DMS114 treated with DMSO at 0.1 percent for 48 hours (cell line): ENCODE data around the gene BRIP1.
"Not testable (repeated sequence)": the region's sequence is repeated elsewhere in the genome, so short reads cannot be mapped to it uniquely, and the experiment has no call there.

Experiments used
- DNase-seq: peaks from one replicate; lab custom pipeline; 2025; ENCODE audit not compliant: unreplicated experiment; lab: John Stamatoyannopoulos, UW

BRIP1 gene

GRCh38 chr17:61733021-61733420 is 130.3 kb downstream of the BRIP1 start:
- DNase-seq = no peak

GRCh38 chr17:61732169-61732568 is 131.2 kb downstream of the BRIP1 start:
- DNase-seq = no peak

- no peak for DNase-seq
These were observed 132.0 kb downstream of the BRIP1 start for GRCh38 chr17:61731330-61731729.

GRCh38 chr17:61729690-61730268 is 133.5 kb downstream of the BRIP1 start:
- no peak for DNase-seq

- no peak for DNase-seq
These were observed 135.0 kb downstream of the BRIP1 start for GRCh38 chr17:61728297-61728836.

GRCh38 chr17:61727798-61728197 is 135.5 kb downstream of the BRIP1 start:
- DNase-seq = not testable (repeated sequence)

- no peak for DNase-seq
These were observed 136.4 kb downstream of the BRIP1 start for GRCh38 chr17:61726977-61727376.

- no peak for DNase-seq
These were observed 138.6 kb downstream of the BRIP1 start for GRCh38 chr17:61724777-61725176.

GRCh38 chr17:61723914-61724313 is 139.4 kb downstream of the BRIP1 start:
- DNase-seq = no peak

- no peak for DNase-seq
These were observed 140.1 kb downstream of the BRIP1 start for GRCh38 chr17:61723183-61723582.

- no peak for DNase-seq
These were observed 140.9 kb downstream of the BRIP1 start for GRCh38 chr17:61722398-61722797.

GRCh38 chr17:61720016-61720795 is 143.1 kb downstream of the BRIP1 start:
- DNase-seq = no peak

- DNase-seq = not testable (repeated sequence)
These were observed 144.1 kb downstream of the BRIP1 start for GRCh38 chr17:61719220-61719619.

GRCh38 chr17:61718022-61718421 is 145.3 kb downstream of the BRIP1 start:
- DNase-seq = no peak

- no peak for DNase-seq
These were observed 146.0 kb downstream of the BRIP1 start for GRCh38 chr17:61717352-61717751.

- no peak for DNase-seq
These were observed 147.0 kb downstream of the BRIP1 start for GRCh38 chr17:61716225-61716829.

- DNase-seq = no peak
These were observed 148.0 kb downstream of the BRIP1 start for GRCh38 chr17:61715348-61715747.

GRCh38 chr17:61714300-61714699 is 149.0 kb downstream of the BRIP1 start:
- no peak for DNase-seq

- no peak for DNase-seq
These were observed 150.3 kb downstream of the BRIP1 start for GRCh38 chr17:61713035-61713434.

- DNase-seq = no peak
These were observed 152.8 kb downstream of the BRIP1 start for GRCh38 chr17:61710546-61710945.

GRCh38 chr17:61709567-61709966 is 153.8 kb downstream of the BRIP1 start:
- DNase-seq = no peak

GRCh38 chr17:61704935-61705449 is 158.3 kb downstream of the BRIP1 start:
- DNase-seq = no peak
